ENCODE measurements around the gene FRAS1. TPM values are rescaled to one million over a fixed set of nuclear protein-coding genes. Genes with fewer than 3 reads are reported as not detected.
"Not testable (repeated sequence)": the region's sequence is repeated elsewhere in the genome, so short reads cannot be mapped to it uniquely, and the experiment has no call there.

The FRAS1 gene
- total RNA-seq, 1 donor from 2014 or later, result 0.13 TPM

GRCh38 chr4:78210694-78211410 lies 153.7 kb downstream of the FRAS1 start:
- no peak for DNase-seq (ENCODE audit: low read depth in 2 of 2)

GRCh38 chr4:78213218-78213617 lies 156.1 kb downstream of the FRAS1 start:
- no peak for DNase-seq (ENCODE audit: low read depth in 2 of 2)

GRCh38 chr4:78214078-78214477 lies 157.0 kb downstream of the FRAS1 start:
- no peak for DNase-seq (ENCODE audit: low read depth in 2 of 2)

GRCh38 chr4:78217557-78217956 lies 160.4 kb downstream of the FRAS1 start:
- DNase-seq (ENCODE audit: low read depth in 2 of 2), result no peak

- DNase-seq (ENCODE audit: low read depth in 2 of 2), result no peak
Observed at GRCh38 chr4:78218260-78218659, 161.1 kb downstream of the FRAS1 start.

- DNase-seq (ENCODE audit: low read depth in 2 of 2), result no peak
Observed at GRCh38 chr4:78219825-78220224, 162.7 kb downstream of the FRAS1 start.

- no peak for DNase-seq (ENCODE audit: low read depth in 2 of 2)
Observed at GRCh38 chr4:78220283-78220682, 163.2 kb downstream of the FRAS1 start.

- no peak for DNase-seq (ENCODE audit: low read depth in 2 of 2)
Observed at GRCh38 chr4:78222575-78223186, 165.6 kb downstream of the FRAS1 start.

- DNase-seq (ENCODE audit: low read depth in 2 of 2), result no peak
Observed at GRCh38 chr4:78225236-78225635, 168.1 kb downstream of the FRAS1 start.

GRCh38 chr4:78226279-78226678 lies 169.2 kb downstream of the FRAS1 start:
- no peak for DNase-seq (ENCODE audit: low read depth in 2 of 2)

GRCh38 chr4:78227411-78228057 lies 170.4 kb downstream of the FRAS1 start:
- no peak for DNase-seq (ENCODE audit: low read depth in 2 of 2)

GRCh38 chr4:78235800-78236199 lies 178.7 kb downstream of the FRAS1 start:
- DNase-seq (ENCODE audit: low read depth in 2 of 2), result no peak

GRCh38 chr4:78237360-78237759 lies 180.2 kb downstream of the FRAS1 start:
- DNase-seq (ENCODE audit: low read depth in 2 of 2), result no peak

GRCh38 chr4:78242071-78242470 lies 184.9 kb downstream of the FRAS1 start:
- no peak for DNase-seq (ENCODE audit: low read depth in 2 of 2)

GRCh38 chr4:78244705-78245485 lies 187.8 kb downstream of the FRAS1 start:
- DNase-seq (ENCODE audit: low read depth in 2 of 2), result no peak

- no peak for DNase-seq (ENCODE audit: low read depth in 2 of 2)
Observed at GRCh38 chr4:78247536-78248285, 190.6 kb downstream of the FRAS1 start.

- DNase-seq (ENCODE audit: low read depth in 2 of 2), result no peak
Observed at GRCh38 chr4:78250500-78250899, 193.4 kb downstream of the FRAS1 start.

- not testable (repeated sequence) for DNase-seq (ENCODE audit: low read depth in 2 of 2)
Observed at GRCh38 chr4:78252773-78253172, 195.7 kb downstream of the FRAS1 start.

GRCh38 chr4:78254893-78255292 lies 197.8 kb downstream of the FRAS1 start:
- no peak for DNase-seq (ENCODE audit: low read depth in 2 of 2)

- DNase-seq (ENCODE audit: low read depth in 2 of 2), result no peak
Observed at GRCh38 chr4:78265006-78265405, 207.9 kb downstream of the FRAS1 start.

- DNase-seq (ENCODE audit: low read depth in 2 of 2), result no peak
Observed at GRCh38 chr4:78267790-78268189, 210.7 kb downstream of the FRAS1 start.

Measured in dermis microvascular lymphatic vessel endothelial cell (primary cell).